Left lung (tissue), 10 donors: ENCODE measurements around the gene LDB2. TPM values are rescaled to one million over a fixed set of nuclear protein-coding genes. Genes with fewer than 3 reads are reported as not detected.
A peak's percentile ranks its signal among the peaks of the same experiment; 100 is the strongest.

Source experiments
- ATAC-seq: fragments of 200-7000 bp; cut with Tn5 transposase; one replicate; pipeline ENCODE4 v1.9.1; 2020; ENCODE audit warnings: moderate library complexity
- DNase-seq, 4 donors: peaks; one replicate each; pipeline ENCODE4 v3.0.0-alpha.2; 2013 to 2020
- H3K27ac ChIP-seq, 2 donors: fragments of 200-600 bp; sonication (generic) in 1 of 2; one replicate each; pipeline versions ENCODE4 v1.5.0 to v1.8.0; 2020 to 2021
- H3K27me3 ChIP-seq, 2 donors: fragments of 200-600 bp; sonication (generic) in 1 of 2; one replicate each; pipeline versions ENCODE4 v1.5.0 to v1.8.0; 2020 to 2021
- H3K36me3 ChIP-seq, 2 donors: fragments of 200-600 bp; sonication (generic) in 1 of 2; one replicate each; pipeline versions ENCODE4 v1.5.0 to v1.8.0; 2020 to 2021
- H3K4me1 ChIP-seq, 2 donors: fragments of 200-600 bp; one replicate each; pipeline ENCODE4 v1.8.0; 2021
- H3K4me3 ChIP-seq, 2 donors: fragments of 200-600 bp; sonication (generic) in 1 of 2; one replicate each; pipeline versions ENCODE4 v1.5.0 to v1.8.0; 2020 to 2021; ENCODE audit warnings: mild to moderate bottlenecking in 1 of 2
- H3K9me3 ChIP-seq, 2 donors: fragments of 200-600 bp; sonication (generic) in 1 of 2; one replicate each; pipeline versions ENCODE4 v1.5.0 to v1.8.0; 2020 to 2021
- intact Hi-C, 2 donors: fragments of 100-400 bp; cut with DNase I; formaldehyde crosslinking; loops; one replicate each; pipeline versions ENCODE4 v1.11.2 to v1.14.2; 2022
- polyA plus RNA-seq, 6 donors: library from polyadenylated mRNA; unstranded; fragments of 120-200 nt; gene quantifications; one replicate each; pipeline ENCODE4 v1.2.1, GENCODE V29; 2013; ENCODE audit not compliant: insufficient read length in 6 of 6
- total RNA-seq, 2 donors: library from RNA; stranded (reverse); fragmentation: NEBNext Ultra II Directional; extraction: Animal tissue kit (Norgen Biotek cat#: 25700); gene quantifications; one replicate each; pipeline ENCODE4 v1.2.1, GENCODE V29; 2021
- TF ChIP-seq, protein P1 (sequence below), 2 donors: fragments of 200-600 bp; sonication (generic) in 1 of 2; IDR thresholded peaks; one replicate each; pipeline versions ENCODE4 v1.5.0 to v1.8.0; 2021; ENCODE audit warnings: antibody characterized with exemption in 2 of 2
- donor health status: DM: no; HTN: yes; CAD: no.
- donor health status: DM: no; HTN: no; CAD: no.

The LDB2 gene
- total and polyA plus RNA-seq, 8 donors = 37.7 to 97.0 (median 78.5) TPM

- no peak overlapping the region for H3K4me3 ChIP-seq
- intact Hi-C loops = no loop called here
- no peak for DNase-seq
- TF ChIP-seq, protein P1, sequence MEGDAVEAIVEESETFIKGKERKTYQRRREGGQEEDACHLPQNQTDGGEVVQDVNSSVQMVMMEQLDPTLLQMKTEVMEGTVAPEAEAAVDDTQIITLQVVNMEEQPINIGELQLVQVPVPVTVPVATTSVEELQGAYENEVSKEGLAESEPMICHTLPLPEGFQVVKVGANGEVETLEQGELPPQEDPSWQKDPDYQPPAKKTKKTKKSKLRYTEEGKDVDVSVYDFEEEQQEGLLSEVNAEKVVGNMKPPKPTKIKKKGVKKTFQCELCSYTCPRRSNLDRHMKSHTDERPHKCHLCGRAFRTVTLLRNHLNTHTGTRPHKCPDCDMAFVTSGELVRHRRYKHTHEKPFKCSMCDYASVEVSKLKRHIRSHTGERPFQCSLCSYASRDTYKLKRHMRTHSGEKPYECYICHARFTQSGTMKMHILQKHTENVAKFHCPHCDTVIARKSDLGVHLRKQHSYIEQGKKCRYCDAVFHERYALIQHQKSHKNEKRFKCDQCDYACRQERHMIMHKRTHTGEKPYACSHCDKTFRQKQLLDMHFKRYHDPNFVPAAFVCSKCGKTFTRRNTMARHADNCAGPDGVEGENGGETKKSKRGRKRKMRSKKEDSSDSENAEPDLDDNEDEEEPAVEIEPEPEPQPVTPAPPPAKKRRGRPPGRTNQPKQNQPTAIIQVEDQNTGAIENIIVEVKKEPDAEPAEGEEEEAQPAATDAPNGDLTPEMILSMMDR (IDR thresholded peaks at IDR 0.05) = no peak
- no peaks in the 10 kb centered on the region for H3K27me3 ChIP-seq
- no peaks in the 10 kb centered on the region for H3K4me1 ChIP-seq
- ATAC-seq = no peak
- H3K9me3 ChIP-seq = no peaks in the 10 kb centered on the region
- no peaks in the 10 kb centered on the region for H3K36me3 ChIP-seq
- no peak overlapping the region for H3K27ac ChIP-seq
Measured at GRCh38 chr4:16788868-16789267, 109.6 kb downstream of the LDB2 start.

- Histone ChIP-seq H3K4me1 (no peaks in the 10 kb centered on the region), H3K9me3 (no peaks in the 10 kb centered on the region), H3K36me3 (no peaks in the 10 kb centered on the region), H3K27me3 (no peaks in the 10 kb centered on the region), H3K4me3 (no peak overlapping the region), H3K27ac (no peak overlapping the region)
- intact Hi-C loops = no loop called here
- DNase-seq (no peak), ATAC-seq (no peak)
- TF ChIP-seq, protein P1 (IDR thresholded peaks at IDR 0.05) = no peak
Measured at GRCh38 chr4:16785793-16786527, 112.5 kb downstream of the LDB2 start.

DNA sequence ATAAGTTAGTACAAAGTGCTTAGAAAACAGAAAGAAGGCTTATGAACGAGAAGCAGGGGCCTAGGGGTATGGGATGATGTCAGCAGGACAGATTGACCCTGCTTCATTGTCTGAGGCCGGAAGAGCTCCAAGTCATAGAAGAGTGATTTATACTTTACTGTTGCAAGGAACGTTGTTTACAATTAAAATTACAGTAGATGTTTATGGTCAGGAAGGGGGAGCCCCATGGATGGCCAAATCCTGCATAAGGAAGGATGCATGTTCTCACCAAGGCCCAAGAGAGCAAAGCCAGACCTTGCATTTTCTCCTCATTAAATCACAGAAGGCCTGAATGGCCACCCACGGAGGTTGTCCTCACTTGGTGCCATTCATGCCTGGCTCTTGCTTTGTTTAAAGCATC, 115.3 kb downstream of the LDB2 start:
- H3K36me3 ChIP-seq = no peaks in the 10 kb centered on the region
- DNase-seq (peak in 1 of 4 donors; percentile 30), ATAC-seq (no peak)
- no peak overlapping the region for H3K4me3 ChIP-seq
- H3K27me3 ChIP-seq = no peaks in the 10 kb centered on the region
- TF ChIP-seq, protein P1 (IDR thresholded peaks at IDR 0.05) = no peak
- no peaks in the 10 kb centered on the region for H3K4me1 ChIP-seq
- H3K27ac ChIP-seq = no peak overlapping the region
- H3K9me3 ChIP-seq = no peaks in the 10 kb centered on the region
- intact Hi-C loops = no loop called here

- Histone ChIP-seq H3K27ac (no peak overlapping the region), H3K27me3 (no peaks in the 10 kb centered on the region), H3K9me3 (no peaks in the 10 kb centered on the region), H3K4me3 (no peak overlapping the region), H3K36me3 (no peaks in the 10 kb centered on the region), H3K4me1 (no peaks in the 10 kb centered on the region)
- intact Hi-C loops = no loop called here
- TF ChIP-seq, protein P1 (IDR thresholded peaks at IDR 0.05) = no peak
- DNase-seq (no peak), ATAC-seq (no peak)
Measured at GRCh38 chr4:16779028-16779675, 119.3 kb downstream of the LDB2 start.

DNA sequence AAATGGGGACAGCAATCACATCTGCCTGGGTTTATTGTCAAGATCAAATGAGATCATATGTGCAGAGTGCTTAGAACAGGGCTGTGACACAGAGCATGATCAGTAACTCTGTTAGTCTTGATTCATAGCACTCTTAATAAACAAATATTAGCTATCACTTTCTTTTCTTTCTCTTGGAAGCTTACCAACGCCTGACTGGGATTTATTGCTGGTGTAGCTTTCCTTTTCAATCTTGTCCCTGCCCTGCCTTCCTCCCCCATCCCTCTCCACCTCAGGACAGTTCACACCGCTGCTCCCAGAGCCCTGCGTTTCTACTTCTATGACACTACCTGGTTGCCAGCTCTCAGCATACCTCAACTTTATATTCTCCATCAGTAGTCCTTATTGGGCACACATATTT, 120.7 kb downstream of the LDB2 start:
- H3K27ac ChIP-seq = no peak overlapping the region
- H3K9me3 ChIP-seq = no peaks in the 10 kb centered on the region
- TF ChIP-seq, protein P1 (IDR thresholded peaks at IDR 0.05) = no peak
- DNase-seq = no peak
- no peaks in the 10 kb centered on the region for H3K4me1 ChIP-seq
- H3K4me3 ChIP-seq = no peak overlapping the region
- no peak for ATAC-seq
- no peaks in the 10 kb centered on the region for H3K36me3 ChIP-seq
- intact Hi-C loops = no loop called here
- no peaks in the 10 kb centered on the region for H3K27me3 ChIP-seq
